Measurements from ENCODE around the gene MYF6. TPM values are rescaled to one million over a fixed set of nuclear protein-coding genes. Genes with fewer than 3 reads are reported as not detected.

Gene MYF6
- total RNA-seq, 4 donors from 2014 or later, result 0.27 TPM; not detected in 3

GRCh38 chr12:80714055-80714454 is 6.6 kb downstream of the MYF6 start:
- intact Hi-C loops (cut with DNase I; ENCODE audit: low total_unique reads), result no loop called here
- WGBS, 2 donors (ENCODE audit: low coverage in 1 of 2), result 19 to 23% methylated on average over 5 to 16 of the region's 16 CpGs
- no peak for DNase-seq
- H3K4me3 ChIP-seq, result no peak overlapping the region
- TF ChIP-seq POLR2A (IDR thresholded peaks at IDR 0.05), result no peak
- TF ChIP-seq POLR2AphosphoS5 (IDR thresholded peaks at IDR 0.05), result no peak
- no peak for TF ChIP-seq CTCF (IDR thresholded peaks at IDR 0.05)
- no peaks in the 10 kb centered on the region for H3K36me3 ChIP-seq
- in situ Hi-C loops (cut with MboI; ENCODE audit: low pct_ligation_motif_present in 1 of 4, low pct_unique_long_range_greater_than_20kb in 1 of 4, low sequenced_read_pairs in 3 of 4), result no loop called here
- H3K9me3 ChIP-seq, result no peaks in the 10 kb centered on the region
- no peaks in the 10 kb centered on the region for H3K4me1 ChIP-seq
- peaks cover 77% of the 10 kb centered on the region for H3K27me3 ChIP-seq
- H3K27ac ChIP-seq, result no peak overlapping the region

GRCh38 chr12:80714846-80715245 is 7.4 kb downstream of the MYF6 start:
- intact Hi-C loops (cut with DNase I; ENCODE audit: low total_unique reads) (no loop called here), in situ Hi-C loops (cut with MboI; ENCODE audit: low pct_ligation_motif_present in 1 of 4, low pct_unique_long_range_greater_than_20kb in 1 of 4, low sequenced_read_pairs in 3 of 4) (no loop called here)
- 36 to 55% methylated on average over 2 to 3 of the region's 3 CpGs for WGBS, 2 donors (ENCODE audit: low coverage in 1 of 2)
- Histone ChIP-seq H3K27me3 (peaks cover 70% of the 10 kb centered on the region), H3K4me3 (no peak overlapping the region), H3K36me3 (no peaks in the 10 kb centered on the region), H3K9me3 (no peaks in the 10 kb centered on the region), H3K4me1 (no peaks in the 10 kb centered on the region), H3K27ac (no peak overlapping the region)
- no peak for TF ChIP-seq POLR2A (IDR thresholded peaks at IDR 0.05)
- TF ChIP-seq CTCF (IDR thresholded peaks at IDR 0.05), result no peak
- no peak for TF ChIP-seq POLR2AphosphoS5 (IDR thresholded peaks at IDR 0.05)
- no peak for TF ChIP-seq EP300 (IDR thresholded peaks at IDR 0.05; ENCODE audit: low read depth)
- no peak for DNase-seq

- no peak for DNase-seq
These were observed 8.3 kb downstream of the MYF6 start for GRCh38 chr12:80715713-80716249.

More at GRCh38 chr12:80715713-80716249, 8.3 kb downstream of the MYF6 start:
- Histone ChIP-seq H3K27me3 (peaks cover 61% of the 10 kb centered on the region), H3K9me3 (no peaks in the 10 kb centered on the region), H3K36me3 (no peaks in the 10 kb centered on the region), H3K27ac (no peak overlapping the region), H3K4me3 (no peak overlapping the region), H3K4me1 (no peaks in the 10 kb centered on the region)
- intact Hi-C loops (cut with DNase I; ENCODE audit: low total_unique reads), result no loop called here
- no peak for TF ChIP-seq CTCF (IDR thresholded peaks at IDR 0.05)
- no peak for TF ChIP-seq EP300 (IDR thresholded peaks at IDR 0.05; ENCODE audit: low read depth)
- TF ChIP-seq POLR2AphosphoS5 (IDR thresholded peaks at IDR 0.05), result no peak
- no peak for TF ChIP-seq POLR2A (IDR thresholded peaks at IDR 0.05)
- WGBS, 2 donors (ENCODE audit: low coverage in 1 of 2), result 35 to 37% methylated on average over 3 to 10 of the region's 10 CpGs
- in situ Hi-C loops (cut with MboI; ENCODE audit: low pct_ligation_motif_present in 1 of 4, low pct_unique_long_range_greater_than_20kb in 1 of 4, low sequenced_read_pairs in 3 of 4), result no loop called here

Data from transverse colon (tissue), 4 donors.